Mucosa of descending colon (tissue), 3 donors: ENCODE results near the gene NCF4. TPM values are rescaled to one million over a fixed set of nuclear protein-coding genes. Genes with fewer than 3 reads are reported as not detected.
A peak's percentile ranks its signal among the peaks of the same experiment; 100 is the strongest.

Source experiments
- ATAC-seq: fragments of 200-7000 bp; cut with Tn5 transposase; one replicate; pipeline ENCODE4 v1.9.1; 2020; ENCODE audit warnings: mild to moderate bottlenecking, moderate library complexity
- DNase-seq, 3 donors: peaks; one replicate each; pipeline ENCODE4 v3.0.0-alpha.2; 2020
- H3K36me3 ChIP-seq: fragments of 200-600 bp; one replicate; pipeline ENCODE4 v1.8.0; 2021; ENCODE audit warnings: low read depth, mild to moderate bottlenecking
- H3K4me1 ChIP-seq: fragments of 200-600 bp; one replicate; pipeline ENCODE4 v1.8.0; 2021; ENCODE audit warnings: low read depth, mild to moderate bottlenecking
- H3K4me3 ChIP-seq: fragments of 200-600 bp; one replicate; pipeline ENCODE4 v1.8.0; 2021; ENCODE audit warnings: mild to moderate bottlenecking
- H3K9me3 ChIP-seq: fragments of 200-600 bp; one replicate; pipeline ENCODE4 v1.8.0; 2021; ENCODE audit warnings: mild to moderate bottlenecking
- intact Hi-C, 2 donors: fragments of 100-400 bp; cut with DNase I in 1 of 2; cut with micrococcal nuclease in 1 of 2; formaldehyde crosslinking; loops; one replicate each; pipeline versions ENCODE4 v1.11.0 to v1.11.1; 2022; cut with DNase I, micrococcal nuclease
- long read RNA-seq, 2 donors: library from polyadenylated mRNA; unstranded; transcript quantifications; one replicate each; pipeline ENCODE4 v2.0.0, GENCODE V29; 2019 to 2021
- total RNA-seq, 3 donors: library from RNA; stranded (reverse); fragmentation: NEBNext Ultra II Directional in 2 of 3; extraction: Animal tissue kit (Norgen Biotek cat#: 25700) in 2 of 3; gene quantifications; one replicate each; pipeline versions ENCODE4 v1.2.1 to v1.2.4, GENCODE V29; 2021 to 2023
- TF ChIP-seq, protein P1 (sequence below): fragments of 200-600 bp; IDR thresholded peaks from one replicate; pipeline ENCODE4 v1.8.0; 2022; ENCODE audit warnings: antibody characterized with exemption, mild to moderate bottlenecking
- donor health status: DM: no; HTN: no; CAD: no; lungs with moderate emphysema.
- donor health status: DM: no; HTN: no; CAD: no.
- donor health status: DM: no; HTN: yes; CAD: no.

Gene NCF4
- 10 to 100 TPM in 2 of 3 donors, 1 to 10 TPM in 1; 6.3 to 15.2 (median 14.8) TPM for total RNA-seq
- long read RNA-seq, donor 1, transcript NCF4-201 (10 exons, 1,396 nt): major isoform, 8 of 12 reads
- long read RNA-seq, donor 1, partial matches to known transcripts: 2 of 12 reads
- long read RNA-seq, donor 1, other reads (novel, unspliced or antisense): 1 of 12 reads
- long read RNA-seq, donor 2, transcript NCF4-201 (10 exons, 1,396 nt): major isoform, 9 of 11 reads
- long read RNA-seq, donor 2, partial matches to known transcripts: 1 of 11 reads
- long read RNA-seq, donor 2, other reads (novel, unspliced or antisense): 0 of 11 reads

DNA sequence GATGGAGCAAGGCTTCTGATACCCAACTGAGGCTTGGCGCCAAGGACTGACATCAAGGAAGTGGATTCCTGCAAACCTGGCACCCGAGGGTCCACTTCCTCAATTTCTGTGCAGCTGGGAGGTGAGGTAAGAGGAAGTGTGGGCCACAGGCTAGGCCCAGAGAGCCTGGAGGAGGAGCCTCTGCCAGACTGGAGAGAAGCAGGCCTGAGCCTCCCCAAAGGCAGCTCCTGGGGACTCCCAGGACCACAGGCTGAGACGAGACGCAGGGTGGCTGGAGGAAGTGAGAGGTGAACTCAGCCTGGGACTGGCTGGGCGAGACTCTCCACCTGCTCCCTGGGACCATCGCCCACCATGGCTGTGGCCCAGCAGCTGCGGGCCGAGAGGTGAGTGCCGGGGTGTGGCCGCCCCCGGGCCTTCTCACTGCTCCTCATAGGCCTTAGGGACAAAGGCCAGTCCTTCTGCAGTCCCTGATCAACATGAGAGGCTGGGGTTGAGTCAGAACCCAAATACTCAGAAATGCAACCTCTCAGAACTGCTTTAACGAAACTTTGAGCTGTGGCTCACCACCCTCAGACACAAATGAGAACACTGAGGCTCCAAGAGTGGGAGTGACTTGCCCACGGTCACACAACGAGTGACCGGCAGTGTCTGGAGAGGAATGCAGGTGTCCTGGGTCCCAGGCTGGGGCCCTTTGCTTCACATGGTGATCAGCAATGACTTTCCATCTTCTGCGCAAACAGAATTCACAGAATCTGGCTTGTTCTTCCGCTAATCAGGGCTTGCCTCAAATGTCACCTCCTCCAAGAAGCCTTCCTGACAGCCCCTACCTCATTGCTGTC is at the start of gene NCF4:
TSS of gene NCF4 (plus strand) at position 186 of the 839 bp plus-strand sequence. CDS start at position 352, 166 bp downstream.
- no peaks in the 10 kb centered on the region for H3K36me3 ChIP-seq
- no peak within 1 kb of the TSS for H3K4me3 ChIP-seq
- no peaks in the 10 kb centered on the region for H3K9me3 ChIP-seq
- intact Hi-C loops: no loop called here
- peak; percentile 77 for ATAC-seq
- H3K4me1 ChIP-seq: peaks cover 5% of the 10 kb centered on the region
- peak; percentile 61 to 87 (median 68) for DNase-seq
- TF ChIP-seq, protein P1, sequence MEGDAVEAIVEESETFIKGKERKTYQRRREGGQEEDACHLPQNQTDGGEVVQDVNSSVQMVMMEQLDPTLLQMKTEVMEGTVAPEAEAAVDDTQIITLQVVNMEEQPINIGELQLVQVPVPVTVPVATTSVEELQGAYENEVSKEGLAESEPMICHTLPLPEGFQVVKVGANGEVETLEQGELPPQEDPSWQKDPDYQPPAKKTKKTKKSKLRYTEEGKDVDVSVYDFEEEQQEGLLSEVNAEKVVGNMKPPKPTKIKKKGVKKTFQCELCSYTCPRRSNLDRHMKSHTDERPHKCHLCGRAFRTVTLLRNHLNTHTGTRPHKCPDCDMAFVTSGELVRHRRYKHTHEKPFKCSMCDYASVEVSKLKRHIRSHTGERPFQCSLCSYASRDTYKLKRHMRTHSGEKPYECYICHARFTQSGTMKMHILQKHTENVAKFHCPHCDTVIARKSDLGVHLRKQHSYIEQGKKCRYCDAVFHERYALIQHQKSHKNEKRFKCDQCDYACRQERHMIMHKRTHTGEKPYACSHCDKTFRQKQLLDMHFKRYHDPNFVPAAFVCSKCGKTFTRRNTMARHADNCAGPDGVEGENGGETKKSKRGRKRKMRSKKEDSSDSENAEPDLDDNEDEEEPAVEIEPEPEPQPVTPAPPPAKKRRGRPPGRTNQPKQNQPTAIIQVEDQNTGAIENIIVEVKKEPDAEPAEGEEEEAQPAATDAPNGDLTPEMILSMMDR: no peak

DNA sequence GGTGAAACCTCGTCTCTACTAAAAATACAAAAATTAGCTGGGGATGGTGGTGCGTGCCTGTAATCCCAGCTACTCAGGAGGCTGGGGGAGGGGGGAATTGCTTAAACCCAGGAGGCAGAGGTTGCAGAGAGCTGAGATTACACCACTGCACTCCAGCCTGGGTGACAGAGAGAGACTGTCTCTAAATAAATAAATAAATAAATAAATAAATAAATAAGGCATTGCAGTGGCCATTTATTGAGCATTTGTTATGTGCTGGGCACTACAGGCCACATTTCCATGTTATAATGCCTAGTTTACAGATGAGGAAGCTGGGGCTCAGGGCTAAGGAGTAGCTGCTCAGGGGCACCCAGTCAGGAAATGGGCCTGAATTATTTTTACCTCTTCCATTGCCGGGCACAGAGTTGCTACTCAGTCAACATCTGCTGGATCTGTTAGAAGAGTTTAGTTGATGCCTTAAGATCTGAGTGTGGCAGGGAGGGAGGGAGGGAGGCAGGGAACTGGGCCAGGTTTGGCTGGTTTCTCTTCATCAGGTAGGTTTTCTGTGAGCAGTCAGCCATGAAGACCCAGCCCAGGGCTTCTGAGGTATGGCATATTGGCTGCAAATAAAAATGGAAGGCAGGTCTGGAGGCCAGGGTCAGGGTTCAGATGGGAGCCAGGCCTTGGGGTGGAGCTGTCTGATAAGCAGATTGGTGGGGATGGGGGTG is 49.6 kb upstream of the NCF4 start:
- no peak for ATAC-seq
- intact Hi-C loops: no loop called here
- no peak overlapping the region for H3K4me3 ChIP-seq
- no peak for DNase-seq
- TF ChIP-seq, protein P1: no peak
- no peaks in the 10 kb centered on the region for H3K9me3 ChIP-seq
- H3K36me3 ChIP-seq: no peaks in the 10 kb centered on the region
- H3K4me1 ChIP-seq: no peaks in the 10 kb centered on the region

DNA sequence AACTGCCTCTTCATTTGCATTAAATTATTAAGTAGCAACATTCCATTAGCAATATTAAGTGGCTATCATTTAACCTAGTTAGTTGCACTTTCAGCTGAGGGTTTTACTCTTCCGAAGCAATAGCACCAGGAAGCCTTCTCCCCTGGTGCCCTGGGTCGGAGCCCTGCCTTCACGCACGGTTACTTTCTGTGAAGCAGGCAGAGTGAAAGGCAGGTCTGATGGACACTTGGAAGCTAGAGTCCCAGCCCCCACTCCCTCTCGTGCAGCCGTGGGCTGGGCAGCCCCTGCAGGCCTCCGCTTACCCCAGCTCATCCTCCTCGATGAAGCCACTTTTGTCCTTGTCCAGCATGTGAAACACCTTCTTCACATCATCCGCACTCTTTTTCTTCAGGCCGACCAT is 46.0 kb upstream of the NCF4 start:
- Histone ChIP-seq H3K36me3 (no peaks in the 10 kb centered on the region), H3K9me3 (no peaks in the 10 kb centered on the region), H3K4me1 (peaks cover 7% of the 10 kb centered on the region), H3K4me3 (no peak overlapping the region)
- intact Hi-C loops: no loop called here
- no peak for ATAC-seq
- TF ChIP-seq, protein P1: no peak
- DNase-seq: no peak

DNA sequence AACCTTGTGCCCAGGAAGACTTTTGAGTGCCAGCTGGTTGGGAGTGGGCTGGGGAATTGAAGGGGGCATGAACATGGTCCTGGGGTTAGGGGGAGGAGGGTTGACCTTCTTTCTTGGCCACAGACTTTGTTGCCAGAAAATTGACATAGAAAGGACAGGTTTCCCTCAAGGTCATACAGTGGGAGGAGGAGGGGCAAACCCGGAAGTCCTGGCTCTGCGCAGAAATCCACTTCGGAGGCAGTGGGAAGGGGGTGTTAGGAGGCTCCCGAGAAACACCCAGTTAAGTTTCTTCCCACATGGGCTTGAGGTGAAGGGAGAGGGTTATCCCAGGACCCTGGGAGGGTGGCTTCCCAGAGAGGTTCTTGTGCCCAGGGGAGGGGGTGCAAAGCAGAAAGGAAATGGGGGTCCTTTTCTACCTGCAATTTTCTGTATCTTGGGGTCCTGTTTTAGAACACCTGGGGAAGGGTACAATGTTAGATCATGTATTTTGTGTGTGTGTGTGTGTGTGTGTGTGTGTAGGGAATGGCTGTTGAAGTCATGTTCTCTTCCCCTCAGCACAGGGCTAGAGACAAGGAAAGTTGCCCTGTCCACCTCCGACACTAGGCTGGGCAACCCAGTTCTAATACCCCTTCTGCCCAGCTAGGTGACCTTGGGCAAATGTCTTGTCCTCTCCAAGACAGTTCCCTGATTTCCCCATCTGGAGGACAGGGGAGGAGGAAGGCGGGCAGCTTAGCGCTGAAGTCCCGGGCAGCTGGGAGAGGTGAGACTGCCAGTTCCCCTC is 45.1 kb upstream of the NCF4 start:
- H3K4me3 ChIP-seq: no peak overlapping the region
- H3K4me1 ChIP-seq: peaks cover 7% of the 10 kb centered on the region
- H3K9me3 ChIP-seq: no peaks in the 10 kb centered on the region
- no peaks in the 10 kb centered on the region for H3K36me3 ChIP-seq
- intact Hi-C loops: no loop called here
- DNase-seq (no peak), ATAC-seq (no peak)
- TF ChIP-seq, protein P1: no peak

DNA sequence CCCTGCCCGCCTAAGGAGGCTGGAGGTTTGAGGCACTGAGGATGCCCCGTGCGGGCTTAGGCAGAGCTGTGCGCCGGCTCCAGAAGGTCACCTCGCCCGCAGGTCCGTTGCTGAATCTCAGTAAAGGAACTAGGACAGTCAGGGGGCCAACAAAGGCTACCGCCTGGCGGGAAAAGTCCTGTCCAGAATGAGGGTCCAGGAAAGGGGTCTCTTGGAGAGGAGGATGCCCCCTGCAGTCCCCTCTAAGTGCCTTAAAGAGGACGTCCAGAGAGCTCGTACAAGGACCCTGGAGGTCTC is 44.5 kb upstream of the NCF4 start:
- no peaks in the 10 kb centered on the region for H3K36me3 ChIP-seq
- peaks cover 7% of the 10 kb centered on the region for H3K4me1 ChIP-seq
- no peak overlapping the region for H3K4me3 ChIP-seq
- ATAC-seq (no peak), DNase-seq (no peak)
- TF ChIP-seq, protein P1: no peak
- intact Hi-C loops: no loop called here
- H3K9me3 ChIP-seq: no peaks in the 10 kb centered on the region
